GM12891 (cell line): ENCODE results near the gene SLC25A44.
A peak's percentile ranks its signal among the peaks of the same experiment; 100 is the strongest.

Experiments used
- PAX5 ChIP-seq: IDR thresholded peaks from 2 replicates; pipeline ENCODE4 v1.6.1; 2011; ENCODE audit warnings: low read length, moderate library complexity, mild to moderate bottlenecking; ENCODE audit not compliant: insufficient read depth, severe bottlenecking
- POLR2A ChIP-seq: IDR thresholded peaks from 2 replicates; pipeline ENCODE4 v1.6.1; 2011; ENCODE audit warnings: low read depth, low read length, control low read depth
- POLR2AphosphoS5 ChIP-seq: IDR thresholded peaks from 2 replicates; pipeline ENCODE4 v1.6.1; 2011; ENCODE audit warnings: low read depth, low read length, control low read depth
- SPI1 ChIP-seq: IDR thresholded peaks from 2 replicates; pipeline ENCODE4 v1.6.1; 2011; ENCODE audit warnings: low read depth, low read length, control low read depth
- TAF1 ChIP-seq: IDR thresholded peaks from 2 replicates; pipeline ENCODE4 v1.6.1; 2011; ENCODE audit warnings: low read depth, low read length, control low read depth

GRCh38 chr1:156198831-156199349 is 5.0 kb downstream of the SLC25A44 start:
- TF ChIP-seq POLR2AphosphoS5: no peak
- no peak for TF ChIP-seq POLR2A
- peak; percentile 48 for TF ChIP-seq SPI1
- no peak for TF ChIP-seq TAF1
- TF ChIP-seq PAX5: no peak
